ENCODE data around the gene CEP112.

Gene CEP112

GRCh38 chr17:65867014-65867413 is 324.9 kb downstream of the CEP112 start:
- no peak overlapping the region for H3K4me2 ChIP-seq
- no peak for TF ChIP-seq CTCF (conservative IDR thresholded peaks at IDR 0.05; ENCODE audit: low read depth, low read length)
- H3K27ac ChIP-seq: no peak overlapping the region
- no peak overlapping the region for H3K4me3 ChIP-seq (IDR thresholded peaks at IDR 0.05; ENCODE audit: insufficient read depth, low read depth, low read length)
- no peaks in the 10 kb centered on the region for H4K20me1 ChIP-seq (ENCODE audit: insufficient read depth)
- no peaks in the 10 kb centered on the region for H3K27me3 ChIP-seq (ENCODE audit: insufficient read depth, low read depth)
- H2AFZ ChIP-seq (ENCODE audit: low read depth): no peak overlapping the region
- no peaks in the 10 kb centered on the region for H3K36me3 ChIP-seq (ENCODE audit: insufficient read depth)
- no peaks in the 10 kb centered on the region for H3K79me2 ChIP-seq (ENCODE audit: insufficient read depth, low read depth)
- no peaks in the 10 kb centered on the region for H3K4me1 ChIP-seq (ENCODE audit: low read depth, poor library complexity, severe bottlenecking)
- H3K9ac ChIP-seq: no peak overlapping the region

DNA sequence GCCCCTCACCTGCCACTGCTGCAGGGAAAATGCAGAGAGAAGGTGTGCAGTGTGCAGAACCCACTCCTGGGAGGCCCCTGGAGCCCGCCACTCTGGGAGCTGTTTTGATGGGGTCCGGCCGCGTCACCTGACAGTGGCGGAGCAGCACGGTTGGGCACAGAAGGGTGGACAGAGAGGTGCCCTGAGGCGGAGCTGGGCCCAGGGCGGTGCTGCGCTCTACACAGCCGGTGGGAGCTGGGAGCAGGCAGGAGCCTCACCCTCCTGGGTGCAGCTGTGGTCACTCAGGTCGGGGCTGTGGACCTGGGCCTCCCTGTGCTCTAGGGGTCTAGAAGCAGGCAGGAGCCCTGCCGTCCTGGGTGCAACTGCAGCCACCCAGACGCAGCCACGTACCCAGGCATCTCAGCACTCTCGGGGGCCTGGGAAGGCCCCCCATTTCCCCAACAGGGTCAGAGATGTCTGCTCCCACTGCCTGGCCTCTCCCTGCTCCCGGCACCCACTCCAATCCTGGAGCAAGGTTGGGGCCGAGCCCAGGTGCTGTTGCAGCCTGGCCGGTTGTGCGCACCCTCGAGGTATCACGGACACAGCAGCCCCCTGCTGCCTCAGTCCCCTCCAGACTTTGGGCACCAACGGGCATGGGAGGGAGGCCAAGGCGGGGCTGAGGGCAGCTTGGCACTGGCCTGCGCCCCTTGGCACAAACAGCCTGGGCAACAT is 326.1 kb downstream of the CEP112 start:
- Histone ChIP-seq H2AFZ (ENCODE audit: low read depth) (no peak overlapping the region), H3K9ac (no peak overlapping the region), H3K27me3 (ENCODE audit: insufficient read depth, low read depth) (no peaks in the 10 kb centered on the region), H3K4me3 (IDR thresholded peaks at IDR 0.05; ENCODE audit: insufficient read depth, low read depth, low read length) (no peak overlapping the region), H4K20me1 (ENCODE audit: insufficient read depth) (no peaks in the 10 kb centered on the region), H3K4me2 (no peak overlapping the region), H3K36me3 (ENCODE audit: insufficient read depth) (no peaks in the 10 kb centered on the region), H3K27ac (no peak overlapping the region), H3K79me2 (ENCODE audit: insufficient read depth, low read depth) (no peaks in the 10 kb centered on the region), H3K4me1 (ENCODE audit: low read depth, poor library complexity, severe bottlenecking) (no peaks in the 10 kb centered on the region)
- TF ChIP-seq CTCF (conservative IDR thresholded peaks at IDR 0.05; ENCODE audit: low read depth, low read length): no peak

GRCh38 chr17:65864394-65864793 is 327.5 kb downstream of the CEP112 start:
- Histone ChIP-seq H3K4me1 (ENCODE audit: low read depth, poor library complexity, severe bottlenecking) (no peaks in the 10 kb centered on the region), H3K4me3 (IDR thresholded peaks at IDR 0.05; ENCODE audit: insufficient read depth, low read depth, low read length) (no peak overlapping the region), H2AFZ (ENCODE audit: low read depth) (no peak overlapping the region), H3K4me2 (no peak overlapping the region), H3K27ac (no peak overlapping the region), H4K20me1 (ENCODE audit: insufficient read depth) (no peaks in the 10 kb centered on the region), H3K9ac (no peak overlapping the region), H3K36me3 (ENCODE audit: insufficient read depth) (no peaks in the 10 kb centered on the region), H3K27me3 (ENCODE audit: insufficient read depth, low read depth) (no peaks in the 10 kb centered on the region), H3K79me2 (ENCODE audit: insufficient read depth, low read depth) (no peaks in the 10 kb centered on the region)
- TF ChIP-seq CTCF (conservative IDR thresholded peaks at IDR 0.05; ENCODE audit: low read depth, low read length): no peak

DNA sequence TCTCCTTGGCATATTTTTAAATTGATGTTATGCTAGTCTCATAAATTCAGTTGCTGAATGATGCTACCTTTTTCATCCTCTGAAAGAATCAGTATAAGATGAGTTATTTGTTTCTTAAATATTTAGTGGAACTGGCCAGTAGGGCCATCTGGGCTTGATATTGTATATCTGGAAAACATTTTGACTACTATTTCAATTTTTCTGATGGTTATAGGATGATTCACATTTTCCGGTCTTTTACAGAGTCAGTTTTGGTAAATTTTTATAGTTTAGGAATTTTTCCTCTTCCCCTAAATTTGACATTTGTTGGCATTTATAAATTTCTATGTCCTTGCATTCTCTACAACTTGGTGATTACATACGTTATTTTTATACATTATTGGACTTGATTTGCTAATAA is 334.2 kb downstream of the CEP112 start:
- no peak overlapping the region for H3K27ac ChIP-seq
- H3K4me3 ChIP-seq (IDR thresholded peaks at IDR 0.05; ENCODE audit: insufficient read depth, low read depth, low read length): no peak overlapping the region
- H4K20me1 ChIP-seq (ENCODE audit: insufficient read depth): no peaks in the 10 kb centered on the region
- H3K4me1 ChIP-seq (ENCODE audit: low read depth, poor library complexity, severe bottlenecking): no peaks in the 10 kb centered on the region
- no peak for TF ChIP-seq CTCF (conservative IDR thresholded peaks at IDR 0.05; ENCODE audit: low read depth, low read length)
- no peak overlapping the region for H3K9ac ChIP-seq
- no peak overlapping the region for H2AFZ ChIP-seq (ENCODE audit: low read depth)
- H3K36me3 ChIP-seq (ENCODE audit: insufficient read depth): no peaks in the 10 kb centered on the region
- H3K79me2 ChIP-seq (ENCODE audit: insufficient read depth, low read depth): no peaks in the 10 kb centered on the region
- H3K4me2 ChIP-seq: no peak overlapping the region
- no peaks in the 10 kb centered on the region for H3K27me3 ChIP-seq (ENCODE audit: insufficient read depth, low read depth)
